Cardiac fibroblast (primary cell): ENCODE results near the gene DOLPP1.

Experiments used
- DNase-seq, 2 donors: peaks; one replicate each; pipeline versions ENCODE4 v3.0.0 to v3.0.0-alpha.2; 2010; ENCODE audit warnings: low read depth in 2 of 2
- H3K4me3 ChIP-seq, 2 donors: replicated peaks in 1 of 2; 1 replicate in 1 of 2; 2 replicates in 1 of 2; pipeline ENCODE4 v1.5.1; 2011; ENCODE audit warnings: low read depth in 2 of 2, low read length in 2 of 2, mild to moderate bottlenecking in 2 of 2, moderate library complexity in 1 of 2
- CTCF ChIP-seq: IDR thresholded peaks from one replicate; pipeline ENCODE4 v1.5.1; 2011; ENCODE audit warnings: low read depth, mild to moderate bottlenecking, low read length, inconsistent platforms

DOLPP1 gene

GRCh38 chr9:129078691-129079503 is 2.0 kb upstream of the DOLPP1 start:
- no peak for TF ChIP-seq CTCF
- H3K4me3 ChIP-seq = no peak overlapping the region
- no peak for DNase-seq

GRCh38 chr9:129079829-129080228 is 1.1 kb upstream of the DOLPP1 start:
- no peak for DNase-seq
- peak overlapping the region in 1 of 2 donors; percentile 84 for H3K4me3 ChIP-seq
- no peak for TF ChIP-seq CTCF

GRCh38 chr9:129080298-129080600 is 662 bp upstream of the DOLPP1 start:
- peak overlapping the region; percentile 64 to 84 for H3K4me3 ChIP-seq
- DNase-seq = no peak
- TF ChIP-seq CTCF = no peak

GRCh38 chr9:129081388-129081904 is 535 bp downstream of the DOLPP1 start:
- DNase-seq = no peak
- no peak for TF ChIP-seq CTCF
- H3K4me3 ChIP-seq = peak overlapping the region; percentile 75 to 84

GRCh38 chr9:129084087-129084486 is 3.2 kb downstream of the DOLPP1 start:
- H3K4me3 ChIP-seq = no peak overlapping the region
- DNase-seq = no peak
- TF ChIP-seq CTCF = no peak

- no peak for DNase-seq
- no peak for TF ChIP-seq CTCF
- H3K4me3 ChIP-seq = no peak overlapping the region
These were observed 8.3 kb downstream of the DOLPP1 start for GRCh38 chr9:129089246-129089645.
